Neural cell (in vitro differentiated cells): Measurements from ENCODE around the gene RPL37.
"Not testable (repeated sequence)": the region's sequence is repeated elsewhere in the genome, so short reads cannot be mapped to it uniquely, and the experiment has no call there.

Experiments used
- EP300 ChIP-seq: fragments of 450-650 bp; conservative IDR thresholded peaks from 2 replicates; pipeline ENCODE4 v1.6.1; 2014; ENCODE audit warnings: antibody characterized with exemption, mild to moderate bottlenecking, moderate library complexity; ENCODE audit not compliant: poor library complexity, severe bottlenecking
- EZH2 ChIP-seq: fragments of 200-600, 300-800 bp; shearing (Covaris generic), sonication (generic); IDR thresholded peaks from 2 replicates; pipeline ENCODE4 v1.6.1; 2014; ENCODE audit warnings: antibody characterized with exemption, low read length, borderline replicate concordance, mild to moderate bottlenecking; ENCODE audit not compliant: insufficient read depth, poor library complexity, severe bottlenecking
- POLR2AphosphoS5 ChIP-seq: IDR thresholded peaks from 2 replicates; pipeline ENCODE4 v1.6.1; 2012
- RAD21 ChIP-seq: fragments of 450-650 bp; conservative IDR thresholded peaks from 2 replicates; pipeline ENCODE4 v1.6.1; 2014; ENCODE audit warnings: antibody characterized with exemption, mild to moderate bottlenecking, moderate library complexity
- REST ChIP-seq: IDR thresholded peaks from 2 replicates; pipeline ENCODE4 v1.6.1; 2012; ENCODE audit warnings: borderline replicate concordance
- TAF1 ChIP-seq: IDR thresholded peaks from 2 replicates; pipeline ENCODE4 v1.6.1; 2012; ENCODE audit warnings: low read depth
- TF ChIP-seq, protein P1 (sequence below): fragments of 450-650 bp; IDR thresholded peaks from 2 replicates; pipeline ENCODE4 v1.5.1; 2014; ENCODE audit warnings: antibody characterized with exemption, mild to moderate bottlenecking, moderate library complexity; ENCODE audit not compliant: poor library complexity, severe bottlenecking

- TF ChIP-seq TAF1, REST, EZH2, RAD21, POLR2AphosphoS5, EP300: not testable (repeated sequence)
- TF ChIP-seq, protein P1, sequence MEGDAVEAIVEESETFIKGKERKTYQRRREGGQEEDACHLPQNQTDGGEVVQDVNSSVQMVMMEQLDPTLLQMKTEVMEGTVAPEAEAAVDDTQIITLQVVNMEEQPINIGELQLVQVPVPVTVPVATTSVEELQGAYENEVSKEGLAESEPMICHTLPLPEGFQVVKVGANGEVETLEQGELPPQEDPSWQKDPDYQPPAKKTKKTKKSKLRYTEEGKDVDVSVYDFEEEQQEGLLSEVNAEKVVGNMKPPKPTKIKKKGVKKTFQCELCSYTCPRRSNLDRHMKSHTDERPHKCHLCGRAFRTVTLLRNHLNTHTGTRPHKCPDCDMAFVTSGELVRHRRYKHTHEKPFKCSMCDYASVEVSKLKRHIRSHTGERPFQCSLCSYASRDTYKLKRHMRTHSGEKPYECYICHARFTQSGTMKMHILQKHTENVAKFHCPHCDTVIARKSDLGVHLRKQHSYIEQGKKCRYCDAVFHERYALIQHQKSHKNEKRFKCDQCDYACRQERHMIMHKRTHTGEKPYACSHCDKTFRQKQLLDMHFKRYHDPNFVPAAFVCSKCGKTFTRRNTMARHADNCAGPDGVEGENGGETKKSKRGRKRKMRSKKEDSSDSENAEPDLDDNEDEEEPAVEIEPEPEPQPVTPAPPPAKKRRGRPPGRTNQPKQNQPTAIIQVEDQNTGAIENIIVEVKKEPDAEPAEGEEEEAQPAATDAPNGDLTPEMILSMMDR: not testable (repeated sequence)
Measured at GRCh38 chr5:40883051-40883450, 48.0 kb upstream of the RPL37 start.
